HepG2 (cell line): ENCODE measurements around the gene AKR1C4. TPM values are rescaled to one million over a fixed set of nuclear protein-coding genes. Genes with fewer than 3 reads are reported as not detected.

Experiments used
- ARHGAP35 ChIP-seq: sonication (generic); formaldehyde crosslinking; IDR thresholded peaks from 2 replicates; pipeline ENCODE4 v1.9.0; 2022; ENCODE audit warnings: mild to moderate bottlenecking, inconsistent platforms, moderate library complexity, missing genetic modification reagents, borderline replicate concordance
- CREM ChIP-seq, 2 experiments: sonication (generic) in 1 of 2; formaldehyde crosslinking in 1 of 2; IDR thresholded peaks; 2 replicates each; pipeline versions ENCODE4 v1.4.0 to v1.6.1; 2016 to 2020; ENCODE audit warnings: antibody characterized with exemption in 1 of 2, mild to moderate bottlenecking in 1 of 2, missing genetic modification reagents in 1 of 2
- DNMT3B ChIP-seq: conservative IDR thresholded peaks from 2 replicates; pipeline ENCODE4 v1.6.1; 2016; ENCODE audit warnings: missing biosample characterization, control low read depth
- HNRNPLL ChIP-seq: fragments of 200-400 bp; formaldehyde crosslinking; IDR thresholded peaks from 2 replicates; pipeline ENCODE4 v1.6.1; 2017; ENCODE audit warnings: mild to moderate bottlenecking, low read depth, low read length; ENCODE audit not compliant: poor library complexity, severe bottlenecking
- NFE2L2 ChIP-seq: fragments of 150-350 bp; IDR thresholded peaks from 2 replicates; pipeline ENCODE4 v1.6.1; 2014; ENCODE audit warnings: low read length
- NR2F6 ChIP-seq, 2 experiments: IDR thresholded peaks; 2 replicates each; pipeline ENCODE4 v1.6.1; 2016; ENCODE audit warnings: antibody characterized with exemption in 1 of 2, mild to moderate bottlenecking in 1 of 2
- TRIM24 ChIP-seq: sonication (generic); formaldehyde crosslinking; IDR thresholded peaks from 2 replicates; pipeline ENCODE4 v1.8.0; 2022; ENCODE audit warnings: mild to moderate bottlenecking, missing genetic modification reagents
- ZBTB7A ChIP-seq: sonication (generic); formaldehyde crosslinking; IDR thresholded peaks from 2 replicates; pipeline ENCODE4 v1.8.0; 2022; ENCODE audit warnings: mild to moderate bottlenecking, missing genetic modification reagents
- ZNF296 ChIP-seq: sonication (generic); formaldehyde crosslinking; conservative IDR thresholded peaks from 2 replicates; pipeline ENCODE4 v1.5.0; 2020; ENCODE audit warnings: mild to moderate bottlenecking, missing genetic modification reagents
- ZNF546 ChIP-seq: sonication (generic); formaldehyde crosslinking; conservative IDR thresholded peaks from 2 replicates; pipeline ENCODE4 v1.8.1; 2023; ENCODE audit warnings: mild to moderate bottlenecking, missing genetic modification reagents
- ZNF598 ChIP-seq: sonication (generic); formaldehyde crosslinking; IDR thresholded peaks from 2 replicates; pipeline ENCODE4 v1.5.1; 2020; ENCODE audit warnings: mild to moderate bottlenecking, missing genetic modification reagents, borderline replicate concordance
- ZNF614 ChIP-seq: IDR thresholded peaks from 2 replicates; pipeline ENCODE4 v1.6.1; 2018; ENCODE audit warnings: missing biosample characterization, missing genetic modification reagents, inconsistent platforms, borderline replicate concordance
- ZNF616 ChIP-seq: sonication (generic); formaldehyde crosslinking; IDR thresholded peaks from 2 replicates; pipeline ENCODE4 v1.5.0; 2020; ENCODE audit warnings: low read depth, mild to moderate bottlenecking, missing genetic modification reagents
- ZSCAN22 ChIP-seq: sonication (generic); formaldehyde crosslinking; IDR thresholded peaks from 2 replicates; pipeline ENCODE4 v1.4.0; 2020; ENCODE audit warnings: mild to moderate bottlenecking, missing genetic modification reagents
- polyA plus RNA-seq, 8 experiments: library from polyadenylated mRNA; depleted of rRNA in 3 of 8; stranded (reverse) in 7 of 8; unstranded in 1 of 8; fragments of >200 nt; fragmentation: Illumina TruSeq in 4 of 8; extraction: Trizol in 4 of 8; gene quantifications; 2 replicates each; pipeline versions ENCODE4 v1.2.1 to v1.2.3, GENCODE V29; 2011 to 2016; ENCODE audit warnings: low read depth in 4 of 8, missing spikeins in 1 of 8, mixed read lengths in 1 of 8; ENCODE audit not compliant: insufficient read depth in 1 of 8
- total RNA-seq, 5 experiments: library from RNA; depleted of rRNA; stranded (reverse); fragments of >200 nt; fragmentation: Illumina TruSeq; extraction: Trizol; gene quantifications; 2 replicates each; pipeline ENCODE4 v1.2.3, GENCODE V29; 2016; ENCODE audit warnings: low read depth in 1 of 5
- TF ChIP-seq, protein P1 (sequence below): IDR thresholded peaks from 2 replicates; pipeline ENCODE4 v1.6.1; 2016; ENCODE audit warnings: low read depth, missing genetic modification reagents, missing compliant biosample characterization

The AKR1C4 gene
- total and polyA plus RNA-seq, 2 of the 13 experiments (the other 11 are each of a cell fraction or from before 2014, with no cell fraction given): 0.18 to 1.3 TPM

DNA sequence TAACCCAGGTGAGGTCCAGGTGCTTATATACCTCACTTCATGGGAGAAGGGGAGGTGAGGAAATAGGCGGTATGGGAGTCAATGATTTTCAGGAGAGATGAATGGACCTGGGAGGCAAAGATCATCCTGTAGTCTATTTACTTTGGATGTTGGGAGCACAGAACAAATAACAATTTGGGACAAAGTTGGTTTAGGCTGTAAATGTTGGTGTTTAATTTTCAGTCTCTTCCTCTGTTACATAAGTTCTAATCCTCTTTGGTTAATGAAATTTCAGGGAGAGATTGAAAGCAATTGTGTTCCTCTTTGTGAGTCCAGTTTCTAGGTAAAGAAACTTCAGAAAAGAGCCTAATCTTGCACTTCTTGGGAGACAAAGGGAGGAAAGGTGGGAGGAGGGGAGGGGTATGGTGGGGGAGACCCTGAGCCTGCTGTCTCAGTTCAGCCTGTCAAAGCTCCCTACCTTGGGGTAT lies 46.9 kb downstream of the AKR1C4 start (continued):
- TF ChIP-seq DNMT3B (CRISPR knock-in tag) (no peak), ZNF598 (CRISPR knock-in tag) (no peak), NR2F6 (IDR thresholded peaks at IDR 0.05) (peak; percentile 82), NR2F6 (CRISPR knock-in tag; IDR thresholded peaks at IDR 0.05) (peak; percentile 84), NFE2L2 (no peak), ZNF614 (peak; percentile 47; the same call in 1 of the 2 replicates), TRIM24 (CRISPR knock-in tag) (peak; percentile 93), ZBTB7A (CRISPR knock-in tag) (no peak), ZNF616 (CRISPR knock-in tag) (no peak), ZNF296 (CRISPR knock-in tag) (no peak), ARHGAP35 (no peak), ZSCAN22 (CRISPR knock-in tag) (no peak), CREM (IDR thresholded peaks at IDR 0.05) (peak; percentile 89), CREM (CRISPR knock-in tag; IDR thresholded peaks at IDR 0.05) (no peak), ZNF546 (CRISPR knock-in tag) (no peak), HNRNPLL (no peak)
- TF ChIP-seq, protein P1, sequence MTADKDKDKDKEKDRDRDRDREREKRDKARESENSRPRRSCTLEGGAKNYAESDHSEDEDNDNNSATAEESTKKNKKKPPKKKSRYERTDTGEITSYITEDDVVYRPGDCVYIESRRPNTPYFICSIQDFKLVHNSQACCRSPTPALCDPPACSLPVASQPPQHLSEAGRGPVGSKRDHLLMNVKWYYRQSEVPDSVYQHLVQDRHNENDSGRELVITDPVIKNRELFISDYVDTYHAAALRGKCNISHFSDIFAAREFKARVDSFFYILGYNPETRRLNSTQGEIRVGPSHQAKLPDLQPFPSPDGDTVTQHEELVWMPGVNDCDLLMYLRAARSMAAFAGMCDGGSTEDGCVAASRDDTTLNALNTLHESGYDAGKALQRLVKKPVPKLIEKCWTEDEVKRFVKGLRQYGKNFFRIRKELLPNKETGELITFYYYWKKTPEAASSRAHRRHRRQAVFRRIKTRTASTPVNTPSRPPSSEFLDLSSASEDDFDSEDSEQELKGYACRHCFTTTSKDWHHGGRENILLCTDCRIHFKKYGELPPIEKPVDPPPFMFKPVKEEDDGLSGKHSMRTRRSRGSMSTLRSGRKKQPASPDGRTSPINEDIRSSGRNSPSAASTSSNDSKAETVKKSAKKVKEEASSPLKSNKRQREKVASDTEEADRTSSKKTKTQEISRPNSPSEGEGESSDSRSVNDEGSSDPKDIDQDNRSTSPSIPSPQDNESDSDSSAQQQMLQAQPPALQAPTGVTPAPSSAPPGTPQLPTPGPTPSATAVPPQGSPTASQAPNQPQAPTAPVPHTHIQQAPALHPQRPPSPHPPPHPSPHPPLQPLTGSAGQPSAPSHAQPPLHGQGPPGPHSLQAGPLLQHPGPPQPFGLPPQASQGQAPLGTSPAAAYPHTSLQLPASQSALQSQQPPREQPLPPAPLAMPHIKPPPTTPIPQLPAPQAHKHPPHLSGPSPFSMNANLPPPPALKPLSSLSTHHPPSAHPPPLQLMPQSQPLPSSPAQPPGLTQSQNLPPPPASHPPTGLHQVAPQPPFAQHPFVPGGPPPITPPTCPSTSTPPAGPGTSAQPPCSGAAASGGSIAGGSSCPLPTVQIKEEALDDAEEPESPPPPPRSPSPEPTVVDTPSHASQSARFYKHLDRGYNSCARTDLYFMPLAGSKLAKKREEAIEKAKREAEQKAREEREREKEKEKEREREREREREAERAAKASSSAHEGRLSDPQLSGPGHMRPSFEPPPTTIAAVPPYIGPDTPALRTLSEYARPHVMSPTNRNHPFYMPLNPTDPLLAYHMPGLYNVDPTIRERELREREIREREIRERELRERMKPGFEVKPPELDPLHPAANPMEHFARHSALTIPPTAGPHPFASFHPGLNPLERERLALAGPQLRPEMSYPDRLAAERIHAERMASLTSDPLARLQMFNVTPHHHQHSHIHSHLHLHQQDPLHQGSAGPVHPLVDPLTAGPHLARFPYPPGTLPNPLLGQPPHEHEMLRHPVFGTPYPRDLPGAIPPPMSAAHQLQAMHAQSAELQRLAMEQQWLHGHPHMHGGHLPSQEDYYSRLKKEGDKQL: 0 out of 2 replicates have a peak, but pooled peaks have one; percentile 72
